ENCODE data around the gene CISTR.

- TF ChIP-seq MXI1 (conservative IDR thresholded peaks at IDR 0.05; ENCODE audit: poor library complexity, severe bottlenecking) (no peak), CTCF (IDR thresholded peaks at IDR 0.05; ENCODE audit: poor library complexity, severe bottlenecking) (no peak), EZH2 (IDR thresholded peaks at IDR 0.05; ENCODE audit: borderline replicate concordance, insufficient read depth, low read length, poor library complexity, severe bottlenecking) (no peak), POLR2AphosphoS5 (IDR thresholded peaks at IDR 0.05) (no peak), RAD21 (conservative IDR thresholded peaks at IDR 0.05) (no peak), SMC3 (conservative IDR thresholded peaks at IDR 0.05; ENCODE audit: poor library complexity) (no peak)
- TF ChIP-seq, protein P1, sequence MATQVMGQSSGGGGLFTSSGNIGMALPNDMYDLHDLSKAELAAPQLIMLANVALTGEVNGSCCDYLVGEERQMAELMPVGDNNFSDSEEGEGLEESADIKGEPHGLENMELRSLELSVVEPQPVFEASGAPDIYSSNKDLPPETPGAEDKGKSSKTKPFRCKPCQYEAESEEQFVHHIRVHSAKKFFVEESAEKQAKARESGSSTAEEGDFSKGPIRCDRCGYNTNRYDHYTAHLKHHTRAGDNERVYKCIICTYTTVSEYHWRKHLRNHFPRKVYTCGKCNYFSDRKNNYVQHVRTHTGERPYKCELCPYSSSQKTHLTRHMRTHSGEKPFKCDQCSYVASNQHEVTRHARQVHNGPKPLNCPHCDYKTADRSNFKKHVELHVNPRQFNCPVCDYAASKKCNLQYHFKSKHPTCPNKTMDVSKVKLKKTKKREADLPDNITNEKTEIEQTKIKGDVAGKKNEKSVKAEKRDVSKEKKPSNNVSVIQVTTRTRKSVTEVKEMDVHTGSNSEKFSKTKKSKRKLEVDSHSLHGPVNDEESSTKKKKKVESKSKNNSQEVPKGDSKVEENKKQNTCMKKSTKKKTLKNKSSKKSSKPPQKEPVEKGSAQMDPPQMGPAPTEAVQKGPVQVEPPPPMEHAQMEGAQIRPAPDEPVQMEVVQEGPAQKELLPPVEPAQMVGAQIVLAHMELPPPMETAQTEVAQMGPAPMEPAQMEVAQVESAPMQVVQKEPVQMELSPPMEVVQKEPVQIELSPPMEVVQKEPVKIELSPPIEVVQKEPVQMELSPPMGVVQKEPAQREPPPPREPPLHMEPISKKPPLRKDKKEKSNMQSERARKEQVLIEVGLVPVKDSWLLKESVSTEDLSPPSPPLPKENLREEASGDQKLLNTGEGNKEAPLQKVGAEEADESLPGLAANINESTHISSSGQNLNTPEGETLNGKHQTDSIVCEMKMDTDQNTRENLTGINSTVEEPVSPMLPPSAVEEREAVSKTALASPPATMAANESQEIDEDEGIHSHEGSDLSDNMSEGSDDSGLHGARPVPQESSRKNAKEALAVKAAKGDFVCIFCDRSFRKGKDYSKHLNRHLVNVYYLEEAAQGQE (IDR thresholded peaks at IDR 0.05; ENCODE audit: borderline replicate concordance), result no peak
Measured at GRCh38 chr12:53749986-53750811, 1.6 kb downstream of the CISTR start.

All from neural cell (in vitro differentiated cells).